ENCODE measurements around the gene STOML2.
A peak's percentile ranks its signal among the peaks of the same experiment; 100 is the strongest.

STOML2 gene

DNA sequence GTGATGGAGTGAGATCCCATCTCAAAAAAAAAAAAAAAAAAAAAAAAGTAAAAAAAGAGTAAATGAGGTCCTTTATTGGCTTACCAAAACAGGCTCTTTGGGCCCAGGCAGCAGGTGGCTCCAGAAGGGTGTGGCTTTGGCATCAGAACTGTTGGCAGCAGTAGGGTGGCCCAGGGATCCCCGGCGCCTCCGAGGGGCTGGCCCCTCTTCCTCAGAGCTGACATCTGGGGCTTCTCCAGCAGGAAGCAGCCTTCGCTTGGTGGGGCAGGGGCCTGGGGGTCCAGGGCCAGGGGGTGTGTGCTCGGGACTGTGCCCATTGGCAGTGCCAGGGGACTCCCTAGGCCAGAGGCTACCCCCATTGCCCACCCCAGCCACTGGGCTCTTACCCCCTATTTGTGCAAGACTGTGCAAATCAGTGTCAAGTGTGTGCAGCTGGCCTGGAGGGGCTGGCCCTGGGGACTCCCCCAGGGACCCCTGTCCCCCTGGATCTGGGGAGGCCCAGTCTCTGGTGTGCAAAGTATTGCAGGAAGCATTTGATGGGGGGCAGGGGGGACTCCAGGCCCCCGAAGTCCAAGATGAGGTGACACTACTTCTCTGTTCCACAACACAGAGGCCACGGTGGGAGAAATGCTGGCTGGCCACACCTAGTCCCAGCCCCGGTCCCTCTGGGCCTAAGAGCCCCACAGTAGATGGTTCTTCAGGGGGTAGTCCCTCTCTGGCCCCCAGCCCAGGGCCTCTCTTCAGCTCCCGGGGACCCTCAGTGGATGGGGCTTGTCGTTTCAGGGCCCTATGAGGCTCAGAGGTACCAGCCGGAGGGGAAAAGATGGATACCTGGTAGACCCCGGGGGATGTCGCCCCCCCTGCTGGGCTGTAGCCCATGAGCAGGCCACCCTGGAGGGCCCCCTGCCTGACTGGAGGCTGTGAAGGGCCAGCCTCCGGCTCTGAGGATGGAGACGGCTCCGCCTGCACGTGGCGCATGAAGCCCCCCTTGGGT, 4.7 kb upstream of the STOML2 start:
- no peak for DNase-seq (ENCODE audit: low read depth)

DNA sequence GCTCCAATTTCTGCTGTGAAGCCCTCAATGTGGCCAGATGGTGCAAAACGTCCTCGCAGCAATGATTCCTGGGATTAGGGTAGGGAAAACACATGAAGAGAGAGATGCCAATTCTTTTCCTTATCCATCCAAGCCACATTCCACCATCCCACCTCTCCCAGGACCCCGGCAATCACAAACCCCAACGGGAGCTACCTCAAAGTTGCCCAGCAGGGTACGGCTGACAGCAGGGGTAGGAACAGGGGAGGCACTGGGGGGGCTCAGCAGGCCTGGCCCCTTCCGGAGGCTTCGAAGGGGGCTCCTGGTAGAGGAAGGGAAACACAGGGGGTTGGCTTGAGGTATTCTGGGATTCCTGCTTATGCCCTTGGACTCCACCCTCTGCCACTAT, 3.4 kb upstream of the STOML2 start:
- DNase-seq (ENCODE audit: low read depth): no peak

GRCh38 chr9:35105571-35106342, 2.8 kb upstream of the STOML2 start:
- DNase-seq (ENCODE audit: low read depth): no peak

DNA sequence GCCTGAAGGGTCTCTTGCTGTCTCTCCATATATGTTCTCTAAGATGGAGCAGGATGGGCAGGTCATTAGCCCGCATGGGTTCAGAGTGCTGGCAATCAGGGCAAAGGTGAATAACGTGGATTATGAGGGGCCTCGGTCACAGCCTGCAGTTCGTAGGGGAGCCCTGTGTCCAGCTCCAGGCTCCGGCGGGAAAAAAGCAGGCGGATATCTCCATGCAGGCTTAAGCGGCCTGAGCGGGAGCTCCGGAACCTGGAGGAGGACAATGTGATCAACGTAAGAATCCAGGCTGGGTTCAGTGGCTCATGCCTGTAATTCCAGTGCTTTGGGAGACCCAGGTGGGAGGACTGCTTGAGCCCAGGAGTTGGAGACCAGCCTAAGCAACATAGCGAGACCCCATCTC, 2.2 kb upstream of the STOML2 start:
- DNase-seq (ENCODE audit: low read depth): no peak

GRCh38 chr9:35104586-35104985, 1.7 kb upstream of the STOML2 start:
- DNase-seq (ENCODE audit: low read depth): no peak

GRCh38 chr9:35103660-35104191, 795 bp upstream of the STOML2 start:
- no peak for DNase-seq (ENCODE audit: low read depth)

DNA sequence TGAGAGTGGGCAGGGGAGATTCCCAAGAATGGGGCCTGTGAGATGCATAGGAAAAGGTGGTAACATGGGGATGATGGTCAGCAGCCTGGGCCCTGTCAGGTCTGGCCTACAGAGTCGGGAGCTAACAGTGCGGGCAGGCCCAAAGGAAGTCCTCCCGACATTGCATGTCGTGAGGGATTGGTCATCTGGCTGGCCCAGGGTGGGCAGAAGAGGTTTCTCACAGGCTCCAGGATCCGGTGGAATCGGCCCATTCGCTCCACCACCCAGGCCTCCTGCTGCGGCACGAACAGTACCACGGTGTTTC, 514 bp downstream of the STOML2 start:
- no peak for DNase-seq (ENCODE audit: low read depth)

GRCh38 chr9:35097573-35097972, 5.4 kb downstream of the STOML2 start:
- DNase-seq (ENCODE audit: low read depth): no peak

- no peak for DNase-seq (ENCODE audit: low read depth)
These were observed 6.7 kb downstream of the STOML2 start, which contains the start of gene PIGO for GRCh38 chr9:35096035-35096849. TSS of gene PIGO (minus strand) at chr9:35096591. CDS start at chr9:35095565, 1,026 bp downstream.

GRCh38 chr9:35091536-35091935, 11.4 kb downstream of the STOML2 start:
- no peak for DNase-seq (ENCODE audit: low read depth)

GRCh38 chr9:35089434-35089833, 13.5 kb downstream of the STOML2 start:
- DNase-seq (ENCODE audit: low read depth): no peak

DNA sequence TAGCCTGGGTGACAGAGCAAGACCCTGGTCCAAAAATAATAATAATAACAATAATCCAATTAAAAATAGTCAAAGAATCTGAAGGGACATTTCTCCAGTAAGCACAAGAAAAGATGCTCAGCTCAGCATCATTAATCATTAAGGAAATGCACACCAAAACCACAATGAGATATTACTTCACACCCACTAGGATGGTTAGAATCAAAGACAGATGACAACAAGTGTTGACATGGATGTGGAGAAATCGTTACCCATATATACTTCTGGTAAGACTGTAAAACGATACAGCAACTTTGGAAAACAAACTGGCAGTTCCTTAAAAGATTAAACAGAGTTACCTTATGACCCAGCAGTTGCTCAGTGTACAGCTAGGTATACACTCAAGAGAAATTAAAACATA, 17.9 kb downstream of the STOML2 start:
- DNase-seq (ENCODE audit: low read depth): no peak

DNA sequence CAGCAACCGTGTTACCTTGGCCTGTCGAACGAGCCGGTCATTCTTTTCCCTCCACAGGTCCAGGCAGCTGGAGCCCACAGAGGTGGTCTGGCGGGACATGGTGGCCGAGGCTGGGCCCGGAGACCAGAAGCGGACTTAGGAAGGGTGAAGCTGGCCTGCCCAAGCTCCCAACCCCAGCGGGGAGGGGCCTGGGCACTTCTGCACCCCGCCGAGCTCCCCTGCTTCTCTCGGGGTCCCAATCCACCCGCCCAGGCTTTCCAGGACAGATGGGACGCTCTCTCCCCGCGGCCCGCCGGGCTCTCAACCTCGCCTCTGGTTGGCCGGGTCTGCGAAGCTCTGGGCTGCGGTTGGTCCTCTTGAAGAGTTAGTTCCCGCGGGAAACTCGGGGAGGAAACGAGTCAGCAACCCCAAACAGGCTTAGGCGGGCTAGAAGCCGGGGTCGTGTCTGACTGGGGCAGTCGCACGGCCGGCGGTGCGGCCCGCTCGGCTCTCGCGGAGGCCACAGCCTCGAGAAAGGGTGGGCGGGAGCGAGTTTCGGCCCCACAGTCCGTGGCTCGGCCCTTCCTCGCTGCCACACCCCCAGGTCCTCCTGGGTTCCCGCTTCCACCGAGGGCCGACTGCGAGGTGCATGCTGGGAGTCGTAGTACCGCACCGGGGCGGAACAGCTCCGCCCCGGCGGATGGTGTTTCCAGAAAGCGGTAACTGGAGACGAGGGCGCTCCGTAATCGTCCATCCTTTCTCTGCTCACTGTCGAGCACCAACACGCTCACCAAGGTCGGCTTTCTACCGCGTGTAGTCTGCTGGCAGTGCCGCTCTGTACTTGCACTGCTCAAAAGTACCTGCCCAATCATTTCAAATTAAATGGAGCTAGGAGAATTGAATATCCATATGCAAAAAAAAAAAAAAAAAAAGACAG, 23.2 kb downstream of the STOML2 start, which contains the start of gene FANCG:
TSS of gene FANCG (minus strand) at position 517 of the 916 bp plus-strand sequence. CDS start at position 99, 418 bp downstream.
- DNase-seq (ENCODE audit: low read depth): peak; percentile 74

DNA sequence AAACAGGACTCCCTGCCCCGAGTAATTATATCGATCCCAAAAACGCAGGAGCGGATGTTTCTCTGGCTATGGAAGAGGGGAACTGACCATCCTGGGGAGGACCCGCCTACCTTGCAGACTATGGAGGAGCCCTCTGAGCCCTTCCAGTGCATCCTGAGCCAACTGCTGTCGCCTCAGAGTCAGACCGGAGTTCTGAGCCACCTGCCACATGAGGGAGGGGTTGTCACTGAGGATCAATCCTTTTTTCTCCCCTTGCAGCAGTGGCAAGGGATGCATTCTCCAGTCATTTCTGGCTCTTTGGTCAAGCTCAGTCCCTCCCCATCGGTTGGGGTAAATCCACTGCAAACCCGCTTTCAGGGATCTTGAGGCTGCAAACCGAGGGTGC, 23.9 kb downstream of the STOML2 start:
- no peak for DNase-seq (ENCODE audit: low read depth)

DNA sequence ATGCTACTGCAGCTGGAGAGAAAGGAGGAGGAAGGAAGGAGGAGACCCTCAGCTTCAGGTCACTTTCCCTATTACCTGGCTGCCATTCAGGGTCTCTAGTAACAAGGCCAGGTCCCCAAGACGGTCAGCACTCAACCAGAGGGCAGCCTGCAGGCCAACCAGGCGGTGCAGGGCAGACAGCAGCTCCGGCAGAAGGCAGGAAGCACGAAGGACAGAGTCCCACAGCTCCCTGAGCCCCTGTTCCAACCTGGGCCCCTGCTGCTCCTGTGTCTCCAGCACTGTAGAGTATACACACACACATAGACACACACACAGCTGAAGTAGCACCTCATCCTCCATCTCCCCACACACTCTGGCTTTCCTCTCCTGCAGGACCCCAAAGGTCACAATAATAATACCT, 24.9 kb downstream of the STOML2 start:
- DNase-seq (ENCODE audit: low read depth): no peak

GRCh38 chr9:35076848-35077247, 26.1 kb downstream of the STOML2 start:
- no peak for DNase-seq (ENCODE audit: low read depth)

DNA sequence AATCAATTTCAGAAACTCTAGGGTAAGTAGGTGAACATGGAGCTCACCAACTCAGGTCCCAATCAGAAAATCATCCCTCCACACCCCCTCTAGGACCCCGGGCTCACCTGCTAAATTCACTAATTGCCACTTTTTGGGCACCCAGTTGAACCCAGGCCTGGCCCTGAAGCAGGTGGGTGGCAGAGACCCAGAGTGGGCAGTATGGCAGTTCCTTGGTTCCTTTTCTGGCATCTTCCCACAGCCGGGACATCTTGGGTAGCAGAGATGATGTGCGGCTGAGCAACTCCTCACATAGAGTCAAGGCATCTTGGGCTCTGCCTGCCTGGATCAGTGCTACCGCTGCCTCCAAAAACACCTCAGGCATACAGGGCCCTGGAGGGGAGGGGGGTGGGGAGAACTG, 27.6 kb downstream of the STOML2 start:
- DNase-seq (ENCODE audit: low read depth): no peak

DNA sequence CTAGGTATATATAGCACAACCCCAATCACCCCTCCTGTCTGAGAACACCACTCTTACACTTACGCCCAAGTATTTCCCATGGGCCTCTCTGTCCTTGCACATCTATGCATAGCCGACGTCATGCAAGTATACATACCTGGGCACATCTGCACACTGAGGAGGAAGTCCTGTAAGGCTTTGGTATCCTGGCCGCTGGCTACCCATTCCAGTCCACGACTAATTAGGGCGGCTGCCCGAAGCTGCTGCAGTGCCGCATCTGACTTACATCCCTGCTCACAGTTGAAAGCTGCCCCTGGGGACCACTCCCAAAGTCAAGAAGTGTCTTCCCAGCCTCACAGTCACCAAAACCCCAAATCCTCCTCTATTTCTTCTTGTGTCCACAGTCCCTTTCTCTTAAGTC, 28.1 kb downstream of the STOML2 start:
- DNase-seq (ENCODE audit: low read depth): no peak

- DNase-seq (ENCODE audit: low read depth): no peak
These were observed 28.8 kb downstream of the STOML2 start for GRCh38 chr9:35074141-35074540.

DNA sequence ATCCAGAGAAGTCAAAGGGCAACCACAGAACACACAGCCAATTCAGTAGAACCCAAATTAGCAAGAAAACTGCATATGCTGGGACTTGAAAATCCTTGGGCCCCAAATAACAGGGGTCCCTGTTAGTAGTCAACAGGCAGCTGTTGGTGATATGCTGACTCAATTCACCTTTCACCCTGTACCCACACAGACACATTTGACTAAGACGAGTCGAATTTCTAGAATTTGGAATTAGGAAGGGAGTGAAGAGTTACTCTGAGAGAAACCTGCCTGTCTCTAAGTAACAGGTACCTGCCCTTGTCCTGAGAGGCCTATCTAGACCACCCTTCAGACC, 29.7 kb downstream of the STOML2 start:
- DNase-seq (ENCODE audit: low read depth): no peak
